ENCODE measurements around the gene GMDS. TPM values are rescaled to one million over a fixed set of nuclear protein-coding genes. Genes with fewer than 3 reads are reported as not detected.

GMDS gene
- total and polyA plus RNA-seq, 2 of the 8 experiments (the other 6 are each of a cell fraction or from before 2014, with no cell fraction given): 16.8 to 50.0 TPM

DNA sequence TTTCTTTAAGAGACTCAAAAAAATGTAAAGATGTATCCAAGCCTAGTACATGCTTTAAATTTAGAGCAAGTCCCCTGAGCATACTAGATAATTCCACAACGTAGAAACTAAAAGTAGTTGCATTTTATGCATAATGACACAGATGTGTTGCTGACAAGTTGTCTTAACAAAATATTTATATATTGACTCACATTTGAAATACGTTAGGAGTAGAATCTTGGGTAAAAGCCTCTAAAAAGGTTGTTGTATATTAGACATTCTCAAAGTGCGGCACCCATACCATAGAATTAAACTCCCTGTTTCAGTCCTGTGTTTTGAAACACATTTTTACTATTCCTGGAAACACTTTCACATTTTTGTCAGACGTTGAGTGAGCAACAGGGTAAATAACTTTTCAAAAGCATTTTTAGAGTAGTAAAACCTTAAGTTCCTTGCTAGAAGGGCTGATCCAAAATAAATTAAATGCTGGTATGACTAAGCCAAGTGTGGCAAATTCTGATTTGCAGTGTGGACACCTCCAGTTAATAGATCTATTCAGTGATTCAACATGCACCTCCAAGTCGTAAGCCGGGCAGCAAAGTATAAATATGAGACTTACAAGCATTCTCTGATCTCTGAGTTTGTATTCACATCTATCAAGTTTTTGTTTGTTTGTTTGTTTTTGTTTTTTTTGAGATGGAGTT, 97.5 kb downstream of the GMDS start:
- no peak overlapping the region for H3K56ac ChIP-seq (replicated peaks; ENCODE audit: insufficient read length, low read depth, low read length)
- H2AFZ ChIP-seq (ENCODE audit: low read length): no peak overlapping the region
- H3K23ac ChIP-seq (ENCODE audit: insufficient read length): no peak overlapping the region
- 89% methylated on average over 6 of the region's 6 CpGs; no CpG with 5 or more reads in 1 of the 2 experiments for WGBS, 2 experiments (ENCODE audit: extremely low coverage in 1 of 2, insufficient coverage in 1 of 2, insufficient read length in 1 of 2, insufficient replicate concordance in 2 of 2, low coverage in 1 of 2, low lambda C conversion rate in 2 of 2, missing lambda C conversion rate in 1 of 2)
- no peak overlapping the region for H3K14ac ChIP-seq (ENCODE audit: insufficient read length)
- H3K4me1 ChIP-seq (replicated peaks in 1 of 4; ENCODE audit: control insufficient read depth in 3 of 4, insufficient read depth in 4 of 4, low read length in 3 of 4): no peaks in the 10 kb centered on the region
- no peak overlapping the region for H2BK20ac ChIP-seq (ENCODE audit: low read length)
- H3K23me2 ChIP-seq (ENCODE audit: low read depth, low read length): no peaks in the 10 kb centered on the region
- no peaks in the 10 kb centered on the region for H3K27me3 ChIP-seq (replicated peaks in 1 of 4; ENCODE audit: control insufficient read depth in 3 of 4, extremely low read depth in 1 of 4, insufficient read depth in 3 of 4, low read length in 3 of 4)
- POLR2A ChIA-PET (ENCODE audit: partially characterized antibody): no interaction called here
- H4K8ac ChIP-seq (ENCODE audit: extremely low read depth, insufficient read depth, low read length): no peak overlapping the region
- H4K20me1 ChIP-seq (replicated peaks in 1 of 2; ENCODE audit: control insufficient read depth in 1 of 2, insufficient read depth in 2 of 2, low read length in 2 of 2): no peaks in the 10 kb centered on the region
- no peak overlapping the region for H3K9ac ChIP-seq (replicated peaks in 1 of 4; ENCODE audit: extremely low read depth in 1 of 4, low read depth in 3 of 4, low read length in 3 of 4)
- H2BK5ac ChIP-seq (ENCODE audit: low read depth, low read length): no peak overlapping the region
- no peak overlapping the region for H3K18ac ChIP-seq (ENCODE audit: extremely low read depth, low read length)
- H3K79me1 ChIP-seq (ENCODE audit: low read depth, low read length): no peaks in the 10 kb centered on the region; the same call in 1 of the 2 replicates
- H3K4me3 ChIP-seq (ENCODE audit: extremely low read depth in 1 of 4, insufficient read depth in 2 of 4, low read depth in 3 of 4, low read length in 4 of 4): no peak overlapping the region
- no peaks in the 10 kb centered on the region for H3K9me3 ChIP-seq (ENCODE audit: insufficient read depth in 2 of 2, low read depth in 1 of 2, low read length in 1 of 2)
- no peak overlapping the region for H2BK12ac ChIP-seq (ENCODE audit: low read depth, low read length)
- H4K5ac ChIP-seq (ENCODE audit: insufficient read length, low read depth, low read length): no peak overlapping the region
- no peak for FAIRE-seq
- no peak overlapping the region for H2BK15ac ChIP-seq (ENCODE audit: low read length)
- H3K79me2 ChIP-seq (ENCODE audit: control insufficient read depth in 1 of 2, insufficient read depth in 2 of 2, low read length in 2 of 2): peaks cover 0 to 11% of the 10 kb centered on the region in 2 experiments; a peak in 2 of 4 replicates
- DNase-seq (ENCODE audit: low read depth in 1 of 2, low spot score in 2 of 2): no peak
- H2AK5ac ChIP-seq (ENCODE audit: low read depth, low read length): no peak overlapping the region
- CTCF ChIA-PET (ENCODE audit: partially characterized antibody): interaction anchor here (1.0 to 1.7 kb wide), 2 partner anchors 10 to 61 kb away, joined by 3 to 5 read pairs; no protein-coding TSS in a partner anchor
- H3K4me2 ChIP-seq (ENCODE audit: insufficient read depth in 1 of 2, low read depth in 2 of 2, low read length in 2 of 2): no peak overlapping the region
- H4K91ac ChIP-seq (replicated peaks; ENCODE audit: insufficient read length, low read length): no peak overlapping the region
- no peak overlapping the region for H2BK120ac ChIP-seq (replicated peaks; ENCODE audit: low read depth, low read length)
- H3K4ac ChIP-seq (replicated peaks; ENCODE audit: insufficient read length, low read depth, low read length): no peak overlapping the region
- no peak overlapping the region for H3K27ac ChIP-seq (ENCODE audit: low read depth, low read length)
- H3K36me3 ChIP-seq (ENCODE audit: control insufficient read depth in 2 of 4, insufficient read depth in 4 of 4, low read length in 3 of 4): no peaks in the 10 kb centered on the region
- TF ChIP-seq BACH1 (IDR thresholded peaks at IDR 0.05; ENCODE audit: low read length) (no peak), KDM5A (IDR thresholded peaks at IDR 0.05; ENCODE audit: low read length) (no peak), POU5F1 (IDR thresholded peaks at IDR 0.05; ENCODE audit: low read depth, low read length) (no peak), RAD21 (IDR thresholded peaks at IDR 0.05 in 1 of 2, conservative IDR thresholded peaks at IDR 0.05 in 1 of 2; ENCODE audit: low read depth in 2 of 2, low read length in 2 of 2) (no peak), RNF2 (IDR thresholded peaks at IDR 0.05; ENCODE audit: borderline replicate concordance, low read depth, low read length, missing control alignments, poor library complexity, severe bottlenecking) (no peak)
